ENCODE results near the gene STXBP1. TPM values are rescaled to one million over a fixed set of nuclear protein-coding genes. Genes with fewer than 3 reads are reported as not detected.

The STXBP1 gene
- total and polyA plus RNA-seq, 7 donors: 3.7 to 97.2 (median 32.3) TPM

DNA sequence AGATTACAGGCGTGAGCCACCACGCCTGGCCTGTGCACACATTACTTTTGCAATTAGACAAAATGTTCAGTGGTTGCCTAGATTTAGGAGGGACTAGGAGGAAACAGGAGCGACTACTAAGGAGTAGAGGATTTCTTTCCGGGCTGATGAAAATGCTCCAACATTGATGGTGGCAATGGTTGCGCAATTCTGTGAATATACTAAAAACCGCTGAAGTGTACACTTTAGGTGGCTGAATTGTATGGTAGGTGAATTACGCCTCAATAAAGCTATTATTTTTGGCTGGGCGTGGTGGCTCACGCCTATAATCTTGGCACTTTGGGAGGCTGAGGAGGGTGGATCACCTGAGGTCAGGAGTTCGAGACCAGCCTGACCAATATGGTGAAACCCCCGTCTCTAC, 46.8 kb upstream of the STXBP1 start:
- Histone ChIP-seq H3K36me3 (peaks cover 0 to 7% (median 3%) of the 10 kb centered on the region in 4 donors), H3K4me1 (peaks cover 0 to 72% (median 64%) of the 10 kb centered on the region in 4 donors), H3K9me3 (no peaks in the 10 kb centered on the region), H3K27ac (peak overlapping the region in 3 of 4 donors; percentile 87 to 97 (median 89)), H3K4me3 (no peak overlapping the region), H3K27me3 (no peaks in the 10 kb centered on the region)
- WGBS, 2 donors: 25 to 74% methylated on average over 11 of the region's 11 CpGs
- no peak for TF ChIP-seq POLR2AphosphoS5 (IDR thresholded peaks at IDR 0.05)
- TF ChIP-seq EP300 (IDR thresholded peaks at IDR 0.05): no peak
- TF ChIP-seq POLR2A (IDR thresholded peaks at IDR 0.05): no peak
- no peak for DNase-seq
- intact Hi-C loops (cut with DNase I): no loop called here

DNA sequence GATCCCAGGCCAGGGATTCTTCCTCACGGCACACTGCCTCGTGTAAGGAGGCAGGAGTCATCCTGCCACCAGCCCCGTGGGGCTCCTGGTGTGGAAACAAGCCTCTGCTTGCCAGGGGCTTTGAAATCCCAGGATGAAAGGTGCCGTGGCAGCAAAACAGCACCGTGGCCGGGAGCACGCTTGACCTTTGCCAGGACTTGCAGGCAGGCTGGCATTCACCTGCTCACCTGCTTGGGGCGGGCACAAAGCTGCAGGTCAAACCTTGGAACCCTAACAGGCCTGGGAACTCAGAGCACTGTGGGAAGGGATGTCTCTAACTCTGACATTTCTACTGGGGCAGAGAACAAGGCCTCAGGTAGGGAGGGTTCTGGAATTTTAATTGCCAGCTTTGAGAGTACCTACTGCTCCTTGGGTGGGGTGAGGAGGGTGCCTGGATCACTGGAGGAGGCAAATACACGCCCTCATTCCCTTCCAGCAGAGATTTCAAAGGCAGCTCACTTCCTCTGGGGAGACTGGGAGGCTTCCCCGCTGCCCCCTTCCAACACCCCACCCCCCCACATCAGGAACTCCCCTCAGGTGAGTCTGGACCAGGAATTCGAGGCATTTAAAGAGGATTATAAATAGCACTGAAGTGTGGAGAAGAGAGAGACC, 45.6 kb upstream of the STXBP1 start:
- Histone ChIP-seq H3K4me3 (peak overlapping the region; percentile 73 to 92 (median 82)), H3K27me3 (no peaks in the 10 kb centered on the region), H3K27ac (peak overlapping the region; percentile 89 to 97 (median 93)), H3K9me3 (no peaks in the 10 kb centered on the region), H3K36me3 (no peaks in the 10 kb centered on the region), H3K4me1 (peaks cover 0 to 66% (median 57%) of the 10 kb centered on the region in 4 donors)
- TF ChIP-seq, protein P1, sequence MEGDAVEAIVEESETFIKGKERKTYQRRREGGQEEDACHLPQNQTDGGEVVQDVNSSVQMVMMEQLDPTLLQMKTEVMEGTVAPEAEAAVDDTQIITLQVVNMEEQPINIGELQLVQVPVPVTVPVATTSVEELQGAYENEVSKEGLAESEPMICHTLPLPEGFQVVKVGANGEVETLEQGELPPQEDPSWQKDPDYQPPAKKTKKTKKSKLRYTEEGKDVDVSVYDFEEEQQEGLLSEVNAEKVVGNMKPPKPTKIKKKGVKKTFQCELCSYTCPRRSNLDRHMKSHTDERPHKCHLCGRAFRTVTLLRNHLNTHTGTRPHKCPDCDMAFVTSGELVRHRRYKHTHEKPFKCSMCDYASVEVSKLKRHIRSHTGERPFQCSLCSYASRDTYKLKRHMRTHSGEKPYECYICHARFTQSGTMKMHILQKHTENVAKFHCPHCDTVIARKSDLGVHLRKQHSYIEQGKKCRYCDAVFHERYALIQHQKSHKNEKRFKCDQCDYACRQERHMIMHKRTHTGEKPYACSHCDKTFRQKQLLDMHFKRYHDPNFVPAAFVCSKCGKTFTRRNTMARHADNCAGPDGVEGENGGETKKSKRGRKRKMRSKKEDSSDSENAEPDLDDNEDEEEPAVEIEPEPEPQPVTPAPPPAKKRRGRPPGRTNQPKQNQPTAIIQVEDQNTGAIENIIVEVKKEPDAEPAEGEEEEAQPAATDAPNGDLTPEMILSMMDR (IDR thresholded peaks at IDR 0.05): no peak
- no peak for TF ChIP-seq EP300 (IDR thresholded peaks at IDR 0.05)
- TF ChIP-seq POLR2AphosphoS5 (IDR thresholded peaks at IDR 0.05): no peak
- no peak for TF ChIP-seq POLR2A (IDR thresholded peaks at IDR 0.05)
- intact Hi-C loops (cut with DNase I): loop anchor here (2.0 kb wide), 1 partner anchor 26 kb away; no protein-coding TSS in a partner anchor
- DNase-seq: no peak
- WGBS, 2 donors: 11 to 60% methylated on average over 11 of the region's 11 CpGs

DNA sequence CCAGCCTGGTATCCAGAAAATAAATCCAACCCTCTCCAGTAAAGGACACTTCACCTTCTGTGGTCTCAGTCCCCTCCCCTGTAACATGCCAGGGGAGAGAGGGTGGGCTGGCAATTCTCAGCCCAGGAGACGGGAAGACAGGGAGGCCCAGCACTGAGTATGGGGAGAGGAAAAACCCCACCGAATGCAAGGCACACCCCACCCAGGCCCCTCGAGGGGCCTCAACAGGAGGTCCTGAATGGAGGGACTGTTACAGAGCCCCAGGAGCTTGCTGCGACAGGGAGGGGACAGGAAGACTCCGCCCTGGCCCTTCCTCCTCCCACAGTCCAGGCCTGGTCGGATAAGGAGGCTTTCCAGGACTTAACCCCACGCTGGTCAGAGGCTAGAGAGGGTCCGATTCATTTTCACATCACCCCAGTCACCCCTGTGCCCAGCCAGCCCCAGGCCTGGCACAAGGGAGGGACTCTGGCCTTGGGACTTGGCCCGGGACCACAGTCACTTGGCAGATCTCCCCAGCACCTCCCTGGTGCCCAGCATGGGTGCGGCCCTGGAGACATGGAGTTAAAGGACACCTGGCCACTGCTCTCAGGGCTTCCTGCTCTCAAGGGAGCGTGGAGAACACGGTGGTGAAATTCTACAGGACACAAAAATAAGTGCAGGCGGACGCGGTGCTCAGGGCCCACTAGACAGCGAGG, 44.9 kb upstream of the STXBP1 start:
- H3K4me1 ChIP-seq: peaks cover 0 to 59% (median 50%) of the 10 kb centered on the region in 4 donors
- intact Hi-C loops (cut with DNase I): loop anchor here (2.0 kb wide), 1 partner anchor 26 kb away; no protein-coding TSS in a partner anchor
- TF ChIP-seq POLR2AphosphoS5 (IDR thresholded peaks at IDR 0.05) (peak; percentile 7 to 47 (median 30)), POLR2A (IDR thresholded peaks at IDR 0.05) (peak in 1 of 2 donors; percentile 34), EP300 (IDR thresholded peaks at IDR 0.05) (no peak)
- WGBS, 2 donors: 7 to 39% methylated on average over 16 of the region's 16 CpGs
- no peaks in the 10 kb centered on the region for H3K9me3 ChIP-seq
- H3K36me3 ChIP-seq: no peaks in the 10 kb centered on the region
- no peaks in the 10 kb centered on the region for H3K27me3 ChIP-seq
- DNase-seq: peak; percentile 88
- peak overlapping the region; percentile 73 to 92 (median 82) for H3K4me3 ChIP-seq
- H3K27ac ChIP-seq: peak overlapping the region; percentile 89 to 97 (median 93)

DNA sequence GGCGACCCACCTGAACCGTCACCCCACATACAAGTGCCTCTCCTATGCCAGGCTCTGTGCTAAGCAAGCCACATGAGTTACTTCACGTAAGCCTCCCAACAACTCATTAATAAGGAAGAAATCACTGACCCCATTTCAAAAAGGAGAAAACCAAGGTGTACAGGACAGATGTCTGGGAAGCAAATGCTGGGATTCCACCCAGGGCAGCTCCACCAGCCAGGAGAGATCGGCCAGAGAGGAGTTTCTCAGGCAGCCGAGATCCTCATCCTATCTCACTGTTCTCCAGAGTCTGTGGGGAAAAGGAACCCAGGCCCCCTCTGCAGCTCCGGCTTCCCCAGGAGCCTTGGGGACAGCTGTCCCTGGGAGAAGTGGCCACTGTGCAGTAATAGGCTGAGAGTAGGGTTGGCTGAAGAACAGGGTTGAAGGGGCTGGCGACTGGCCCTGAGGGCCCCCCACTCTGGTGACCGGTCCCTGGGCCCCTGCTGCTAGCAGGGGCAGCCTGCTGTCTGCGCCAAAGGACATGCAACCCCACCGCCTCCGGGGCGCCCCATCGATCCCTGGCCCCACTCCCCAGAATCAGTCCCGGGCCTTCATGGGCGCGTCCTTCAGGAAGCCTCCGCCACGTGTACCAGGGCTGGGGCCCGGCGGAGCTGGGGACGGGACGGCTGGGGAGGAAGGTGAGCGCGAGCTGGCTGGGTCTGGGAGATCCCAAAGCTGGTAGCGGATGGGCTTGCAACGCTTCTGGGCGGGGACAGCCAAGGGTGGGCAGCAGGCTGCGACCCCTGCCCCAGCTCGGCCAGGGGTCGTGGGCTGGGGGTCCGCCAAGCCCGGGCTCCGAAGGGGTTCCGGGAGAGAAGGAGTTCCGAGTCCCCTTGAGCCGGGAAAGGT, 44.1 kb upstream of the STXBP1 start:
- intact Hi-C loops (cut with DNase I): loop anchor here (2.0 kb wide), 1 partner anchor 27 kb away; no protein-coding TSS in a partner anchor
- H3K36me3 ChIP-seq: no peaks in the 10 kb centered on the region
- DNase-seq: no peak
- 3 to 17% methylated on average over 36 of the region's 36 CpGs for WGBS, 2 donors
- H3K4me1 ChIP-seq: peaks cover 0 to 51% (median 42%) of the 10 kb centered on the region in 4 donors
- TF ChIP-seq, protein P1 (IDR thresholded peaks at IDR 0.05): no peak
- TF ChIP-seq POLR2A (IDR thresholded peaks at IDR 0.05): no peak
- TF ChIP-seq POLR2AphosphoS5 (IDR thresholded peaks at IDR 0.05): no peak
- no peak for TF ChIP-seq EP300 (IDR thresholded peaks at IDR 0.05)
- peak overlapping the region; percentile 73 to 92 (median 82) for H3K4me3 ChIP-seq
- H3K27ac ChIP-seq: peak overlapping the region; percentile 89 to 97 (median 93)
- H3K9me3 ChIP-seq: no peaks in the 10 kb centered on the region
- no peaks in the 10 kb centered on the region for H3K27me3 ChIP-seq

DNA sequence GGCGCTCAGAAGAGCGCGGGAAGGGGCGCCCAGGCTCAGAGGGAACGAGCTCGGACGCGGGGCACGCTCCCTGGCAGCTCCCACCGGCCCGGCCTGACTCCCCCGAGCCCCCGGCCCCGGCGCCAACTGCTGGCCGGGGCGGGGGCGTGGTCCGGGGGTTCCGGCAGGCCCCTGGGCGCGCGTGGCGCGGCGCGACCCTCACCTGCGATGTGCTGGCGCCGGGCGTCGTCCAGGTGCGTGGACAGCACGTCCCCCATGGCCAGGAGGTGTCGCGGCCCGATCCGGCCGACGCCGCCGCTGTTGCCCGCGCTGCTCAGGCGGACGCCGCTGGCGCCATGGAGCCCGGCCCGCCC, 43.5 kb upstream of the STXBP1 start:
- Histone ChIP-seq H3K9me3 (no peaks in the 10 kb centered on the region), H3K4me1 (peaks cover 0 to 48% (median 38%) of the 10 kb centered on the region in 4 donors), H3K27me3 (no peaks in the 10 kb centered on the region), H3K36me3 (no peaks in the 10 kb centered on the region), H3K27ac (peak overlapping the region; percentile 89 to 97 (median 93)), H3K4me3 (peak overlapping the region; percentile 73 to 92 (median 82))
- WGBS, 2 donors: 1% methylated on average over 50 of the region's 50 CpGs
- intact Hi-C loops (cut with DNase I): no loop called here
- no peak for DNase-seq
- TF ChIP-seq, protein P1 (IDR thresholded peaks at IDR 0.05): no peak
- no peak for TF ChIP-seq POLR2AphosphoS5 (IDR thresholded peaks at IDR 0.05)
- no peak for TF ChIP-seq POLR2A (IDR thresholded peaks at IDR 0.05)
- TF ChIP-seq EP300 (IDR thresholded peaks at IDR 0.05): no peak
